NAMALWA (cell line): Measurements from ENCODE around the gene HSPA8.
"Not testable (repeated sequence)": the region's sequence is repeated elsewhere in the genome, so short reads cannot be mapped to it uniquely, and the experiment has no call there.

Experiments used
- DNase-seq: peaks from one replicate; pipeline ENCODE4 v3.0.0-alpha.2; 2015; ENCODE audit warnings: low spot score

HSPA8 gene

DNA sequence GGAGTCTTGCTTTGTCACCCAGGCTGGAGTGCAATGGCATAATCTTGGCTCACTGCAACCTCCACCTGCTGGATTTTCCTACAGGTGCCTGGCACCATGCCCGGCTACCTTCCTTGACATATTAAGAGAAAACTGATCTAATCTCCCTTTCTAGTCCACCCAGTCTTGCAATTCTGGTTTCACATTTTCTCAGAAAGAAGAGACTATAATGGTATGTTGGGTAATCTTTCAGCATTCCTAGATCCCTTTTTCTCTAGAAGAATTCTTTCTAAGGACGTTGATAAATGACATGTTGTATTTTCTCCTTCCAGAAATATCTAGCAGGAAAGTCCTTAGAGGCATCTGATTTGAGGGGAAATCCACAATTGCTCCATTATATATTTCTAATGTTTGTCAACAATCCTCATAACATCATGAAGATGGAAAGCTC, 10.4 kb upstream of the HSPA8 start:
- no peak for DNase-seq

DNA sequence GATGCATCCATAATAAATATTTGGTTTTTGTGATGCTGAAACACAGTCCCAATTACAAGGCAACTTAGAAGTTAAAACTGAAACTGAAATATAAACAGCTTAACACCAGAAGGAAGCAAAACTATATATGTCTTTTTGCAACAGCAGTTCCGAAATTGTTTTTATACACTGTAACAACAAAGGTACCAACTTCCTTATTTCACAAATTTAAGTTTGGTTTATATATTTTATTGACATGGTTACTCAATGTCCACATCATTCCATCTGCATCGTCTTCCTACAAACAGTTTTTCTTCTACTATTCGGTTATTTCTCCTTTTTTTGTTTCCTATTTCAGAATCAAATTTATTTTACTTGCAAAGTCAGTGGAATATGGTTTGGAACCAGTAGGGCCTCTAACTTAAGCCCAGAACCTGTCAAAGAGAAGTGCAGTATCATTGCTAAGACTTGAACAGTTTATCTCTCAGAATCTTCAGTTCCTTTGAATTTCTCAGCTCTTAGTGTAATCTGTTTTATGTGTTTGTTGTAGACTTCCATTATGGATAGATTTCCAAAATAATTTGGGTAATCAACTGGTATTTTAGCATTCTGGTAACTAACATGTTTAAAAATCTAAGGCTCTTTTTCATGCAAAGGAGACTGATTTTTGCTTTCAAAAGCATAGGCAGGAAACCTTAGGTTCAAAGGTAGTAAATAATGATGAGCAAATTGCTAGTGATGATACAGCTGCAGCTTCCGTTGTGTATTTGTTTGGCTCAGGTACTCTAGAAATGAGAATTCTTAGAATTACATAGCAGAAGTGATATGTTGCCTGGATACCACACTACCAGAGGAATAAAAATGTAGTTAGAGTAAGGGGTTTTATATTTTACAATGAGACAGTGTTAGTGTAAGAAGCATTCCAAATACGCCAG, 8.2 kb upstream of the HSPA8 start:
- peak; percentile 54 for DNase-seq

DNA sequence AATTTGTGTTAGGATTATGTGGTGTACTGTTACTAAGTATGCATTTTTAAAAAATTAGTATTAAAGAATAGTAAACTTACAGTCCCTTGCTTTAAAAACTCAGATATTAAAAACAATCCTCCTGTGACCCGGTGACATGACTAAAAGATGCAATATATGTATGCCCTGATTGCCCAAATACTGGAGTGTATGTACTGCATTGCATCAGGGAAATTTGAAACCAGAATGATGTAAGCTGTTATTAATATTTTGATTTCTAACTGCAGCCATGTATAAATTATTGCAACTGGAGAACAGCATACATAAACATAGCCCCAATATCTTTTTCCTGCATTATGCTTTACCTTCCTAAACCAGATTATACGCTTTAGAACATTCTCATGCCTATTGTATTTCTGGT, 3.7 kb upstream of the HSPA8 start:
- no peak for DNase-seq

DNA sequence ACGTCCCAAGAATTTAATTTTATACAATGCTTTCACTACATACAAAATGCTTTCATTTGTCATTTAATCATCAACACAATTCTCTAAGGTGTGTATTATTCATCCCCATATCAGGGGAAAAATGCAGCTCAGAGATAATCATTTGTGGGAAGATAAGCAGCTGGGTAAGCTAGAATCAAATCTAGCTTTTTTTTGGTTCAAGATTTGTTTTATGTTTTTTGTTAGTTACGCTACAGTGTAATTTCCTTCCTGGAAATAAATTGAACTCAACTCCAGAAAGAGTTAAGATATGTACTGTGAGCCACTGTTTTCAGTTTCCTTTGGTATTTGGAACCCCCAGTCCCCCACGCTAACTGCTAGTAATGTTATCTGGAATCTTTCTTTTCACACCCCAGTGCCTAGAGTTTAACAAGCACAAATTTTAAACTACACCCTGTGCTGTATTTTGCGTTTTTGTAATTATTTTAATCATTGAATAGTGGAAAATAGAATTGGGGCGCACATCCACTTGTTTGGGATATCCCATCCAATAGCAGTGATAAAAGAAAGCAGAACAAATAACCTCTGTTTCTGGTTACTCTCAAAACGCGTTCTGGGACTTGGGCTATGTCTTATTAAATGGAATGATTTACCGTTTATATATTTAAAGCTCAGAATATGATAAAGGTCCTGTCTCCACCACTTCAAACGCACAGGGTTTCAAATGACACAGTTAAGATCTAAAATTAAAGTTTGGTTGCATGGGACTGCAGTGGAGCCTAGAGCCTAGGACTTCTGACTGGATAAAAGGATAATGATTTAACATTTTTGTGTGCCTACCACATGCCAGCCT, 2.1 kb upstream of the HSPA8 start:
- peak; percentile 48 for DNase-seq

DNA sequence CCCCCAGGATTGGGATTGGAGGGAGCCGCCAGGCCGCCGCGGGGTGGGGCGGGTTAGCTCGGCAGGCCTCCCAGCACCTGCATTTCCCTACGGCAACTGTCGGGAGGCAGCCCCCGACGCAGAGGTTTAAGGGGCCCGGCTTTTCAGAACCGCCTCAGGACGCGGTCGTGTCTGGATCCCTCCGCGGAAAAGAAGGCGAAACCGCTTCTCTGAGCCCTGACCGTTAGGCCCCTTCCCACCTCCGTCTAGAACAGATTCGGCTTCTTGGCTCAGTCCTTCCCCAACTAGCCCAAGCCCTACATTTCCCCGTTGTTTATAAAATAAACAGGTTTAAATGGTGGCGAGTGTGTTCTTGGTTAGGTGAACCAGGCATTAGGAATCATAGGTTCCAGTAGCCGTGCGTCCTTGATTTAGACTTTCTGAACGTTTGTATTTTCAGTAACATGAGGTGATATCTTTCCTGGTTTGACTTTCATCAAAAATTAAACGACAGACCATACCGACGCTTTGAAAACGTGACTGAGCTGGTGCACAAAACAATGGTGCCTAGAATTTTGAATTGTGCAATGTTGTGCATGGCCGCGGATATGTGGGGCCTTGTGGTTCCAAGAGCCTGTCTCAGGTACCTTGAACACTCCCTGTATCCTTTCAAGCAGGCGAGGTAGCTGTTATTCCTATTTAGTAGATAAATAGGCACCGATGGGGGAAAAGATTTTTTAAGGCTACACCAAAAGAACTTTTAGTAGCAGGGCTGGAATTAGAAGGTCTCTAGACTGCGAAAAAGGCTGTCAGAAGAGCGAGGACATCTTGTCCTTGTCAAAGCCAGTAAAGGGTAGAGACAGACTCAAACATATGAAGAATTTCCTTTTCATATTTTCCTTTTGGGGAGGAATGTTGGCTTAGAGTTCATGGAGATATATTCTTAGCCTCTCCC, 1.2 kb upstream of the HSPA8 start:
- peak; percentile 78 for DNase-seq

DNA sequence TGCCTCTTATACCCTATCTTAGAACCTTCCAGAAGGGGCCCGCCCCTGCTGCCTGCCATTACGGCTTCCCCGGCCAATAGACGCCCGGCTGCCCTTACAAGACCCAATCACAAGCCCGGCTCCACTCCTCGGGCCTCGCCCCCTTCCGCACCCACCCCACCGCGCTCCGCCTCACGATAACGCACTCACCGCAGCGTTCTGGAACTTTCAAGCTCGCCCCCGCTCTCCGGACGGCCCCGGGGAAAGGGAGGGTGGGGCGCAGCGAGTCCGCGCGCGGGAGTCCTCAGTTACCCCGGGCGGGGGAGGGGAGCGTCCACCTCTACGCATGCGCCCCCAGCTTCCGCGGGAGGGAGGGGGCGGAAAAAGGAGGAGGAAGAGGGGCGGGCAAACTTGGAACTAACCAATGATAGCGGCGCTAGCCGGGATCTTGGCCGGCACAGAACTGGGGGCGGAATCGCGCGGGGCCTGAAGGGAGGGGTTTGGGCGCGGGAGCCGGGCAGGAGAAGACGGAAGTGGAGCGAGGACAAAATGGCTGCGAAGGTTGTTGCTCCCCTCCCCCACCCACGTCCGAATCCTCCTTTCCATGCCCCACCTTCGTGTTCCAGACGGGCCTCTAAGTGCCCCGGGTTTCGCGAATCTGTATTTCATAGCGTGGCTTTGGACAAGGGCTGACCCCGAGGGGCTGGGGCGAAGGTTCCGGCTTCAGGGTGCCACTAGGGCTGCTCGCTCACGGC, 389 bp upstream of the HSPA8 start:
- DNase-seq, result peak; percentile 98

DNA sequence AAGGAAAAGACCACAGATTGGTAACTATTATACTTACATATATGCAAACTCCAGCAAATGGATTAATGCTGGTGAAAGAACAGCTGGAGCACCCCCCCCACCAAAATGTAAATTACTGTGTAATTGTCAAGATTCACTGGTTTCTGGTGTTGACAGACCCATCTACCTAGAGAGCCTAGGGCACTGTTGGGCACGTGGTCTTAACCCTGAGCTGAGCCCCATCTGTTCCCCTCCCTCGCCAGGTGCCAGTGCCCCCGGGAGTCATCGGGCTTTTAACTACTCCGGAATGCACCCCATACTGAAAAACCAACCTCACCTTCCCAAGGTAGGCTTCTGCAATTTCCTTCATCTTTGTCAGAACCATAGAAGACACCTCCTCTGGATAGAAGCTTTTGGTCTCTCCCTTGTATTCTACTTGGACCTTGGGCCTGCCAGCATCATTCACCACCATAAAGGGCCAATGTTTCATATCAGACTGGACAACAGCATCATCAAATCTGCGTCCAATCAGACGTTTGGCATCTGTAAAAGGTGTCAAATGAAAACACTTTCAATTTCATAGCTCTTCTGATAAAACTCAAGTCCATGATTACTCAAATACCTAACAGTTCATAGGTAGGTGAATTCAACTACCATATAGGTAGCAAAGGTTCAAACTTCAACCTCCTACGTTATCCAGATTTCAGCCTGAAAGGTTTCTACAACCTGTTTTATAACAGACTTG, 1.5 kb downstream of the HSPA8 start:
- DNase-seq, result peak; percentile 54

DNA sequence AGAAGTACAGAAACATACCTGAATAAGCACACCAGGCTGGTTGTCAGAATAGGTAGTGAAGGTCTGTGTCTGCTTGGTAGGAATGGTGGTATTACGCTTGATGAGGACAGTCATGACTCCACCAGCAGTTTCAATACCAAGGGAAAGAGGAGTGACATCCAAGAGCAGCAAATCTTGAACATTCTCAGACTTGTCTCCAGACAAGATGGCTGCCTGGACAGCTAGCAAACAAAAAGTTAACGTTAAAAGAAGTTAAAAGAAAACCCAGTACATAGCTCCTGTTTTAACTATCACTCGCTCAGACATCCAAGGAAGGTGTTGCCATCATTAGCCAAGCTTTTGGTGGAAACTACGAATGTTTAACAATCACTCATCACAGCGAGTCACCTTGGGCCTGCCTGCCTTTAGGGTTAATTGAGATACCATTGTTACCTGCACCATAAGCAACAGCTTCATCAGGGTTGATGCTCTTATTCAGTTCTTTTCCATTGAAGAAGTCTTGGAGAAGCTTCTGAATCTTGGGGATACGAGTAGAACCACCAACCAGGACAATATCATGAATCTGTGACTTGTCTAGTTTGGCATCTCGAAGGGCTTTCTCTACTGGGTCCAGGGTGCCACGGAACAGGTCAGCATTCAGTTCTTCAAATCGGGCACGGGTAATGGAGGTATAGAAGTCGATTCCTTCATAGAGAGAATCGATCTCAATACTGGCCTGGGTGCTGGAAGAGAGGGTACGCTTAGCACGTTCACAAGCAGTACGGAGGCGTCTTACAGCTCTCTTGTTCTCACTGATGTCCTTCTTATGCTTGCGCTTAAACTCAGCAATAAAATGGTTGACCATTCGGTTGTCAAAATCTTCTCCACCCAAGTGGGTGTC, 2.7 kb downstream of the HSPA8 start:
- DNase-seq, result not testable (repeated sequence)

DNA sequence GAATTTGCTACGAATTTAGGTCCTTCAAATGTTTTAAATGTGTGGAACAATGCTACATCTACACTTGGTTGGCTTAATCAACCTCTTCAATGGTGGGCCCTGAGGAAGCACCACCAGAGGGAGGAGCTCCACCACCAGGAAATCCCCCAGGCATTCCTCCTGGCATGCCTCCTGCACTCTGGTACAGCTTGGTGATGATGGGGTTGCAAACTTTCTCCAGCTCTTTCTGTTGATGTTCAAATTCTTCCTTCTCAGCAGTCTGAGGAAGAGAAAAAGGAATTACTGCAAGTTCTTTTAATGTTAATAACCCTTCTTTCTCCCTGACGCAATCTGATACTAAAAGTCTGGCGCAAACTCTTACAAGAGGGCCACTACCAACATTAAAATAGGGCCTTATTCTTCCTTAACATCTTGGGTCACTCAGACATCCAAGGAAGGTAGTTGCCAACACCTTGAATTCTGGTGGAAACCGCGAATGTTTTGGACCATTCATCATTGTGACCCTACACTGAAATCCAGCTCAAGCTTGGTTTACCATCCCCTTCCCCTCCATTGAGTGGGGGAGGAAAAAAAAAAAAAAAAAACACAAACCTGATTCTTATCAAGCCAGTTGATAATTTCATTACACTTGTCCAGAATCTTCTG, 4.2 kb downstream of the HSPA8 start:
- DNase-seq, result no peak

DNA sequence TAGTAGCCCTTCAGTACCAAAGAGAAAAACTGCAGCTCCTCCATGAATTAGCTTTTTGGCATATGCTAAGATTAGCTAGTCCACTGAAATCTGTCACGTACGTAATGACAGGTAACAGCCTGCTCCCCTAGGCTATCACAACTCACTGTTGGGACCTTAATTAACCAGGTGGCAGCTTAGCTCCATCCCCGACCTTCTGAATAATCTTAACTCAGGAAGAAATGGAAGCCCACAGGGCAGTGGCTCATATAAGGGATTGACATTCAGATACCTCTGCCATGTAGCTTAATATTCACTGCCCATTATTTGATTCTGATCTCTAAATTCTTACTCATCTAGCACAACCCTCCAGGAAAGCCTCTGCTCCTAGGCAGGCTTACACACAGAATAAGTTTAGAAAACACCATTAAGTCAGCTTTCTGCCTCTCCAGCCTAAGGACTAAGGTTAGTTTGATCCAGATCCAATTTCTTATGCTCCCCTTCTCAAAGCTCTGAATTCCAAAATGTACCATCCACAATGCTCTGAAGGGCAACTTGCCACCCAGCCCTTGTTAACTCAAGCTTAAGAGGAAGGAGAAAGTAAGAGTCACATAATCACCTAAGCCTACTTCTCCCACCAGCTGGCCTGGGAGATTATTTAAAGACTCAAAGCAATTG, 5.0 kb downstream of the HSPA8 start:
- DNase-seq, result peak; percentile 49

DNA sequence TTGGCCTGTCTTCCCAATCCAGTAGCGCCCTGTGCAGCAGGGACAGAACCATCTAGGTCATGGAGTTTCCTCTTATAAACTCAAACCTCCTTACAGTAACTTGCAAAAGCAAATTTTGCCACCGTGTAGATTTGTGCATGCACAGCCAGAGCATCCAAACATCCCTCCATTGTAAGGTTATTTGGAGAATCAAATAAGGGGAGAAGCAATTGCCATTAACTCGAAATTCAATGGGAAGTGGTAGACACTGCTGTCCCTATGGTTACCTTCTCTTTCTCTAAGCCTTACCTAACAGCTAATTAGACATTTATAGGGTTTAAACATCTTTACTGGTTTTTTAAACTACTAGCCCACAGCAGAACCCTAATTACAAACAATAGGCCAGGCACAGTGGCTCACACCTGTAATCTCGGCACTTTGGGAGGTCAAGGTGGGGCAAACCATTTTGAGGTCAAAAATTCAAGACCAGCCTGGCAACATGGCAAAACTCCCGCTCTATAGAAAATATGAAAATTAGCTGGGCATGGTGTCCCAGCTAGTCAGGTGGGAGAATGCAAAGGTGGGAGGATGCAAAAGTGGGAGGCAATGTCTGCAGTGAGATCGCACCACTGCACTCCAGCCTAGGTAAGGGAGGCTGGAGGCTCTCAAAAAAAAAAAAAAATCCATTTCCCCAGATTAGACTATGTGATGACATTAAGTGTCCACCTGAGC, 6.6 kb downstream of the HSPA8 start:
- peak; percentile 55 for DNase-seq

DNA sequence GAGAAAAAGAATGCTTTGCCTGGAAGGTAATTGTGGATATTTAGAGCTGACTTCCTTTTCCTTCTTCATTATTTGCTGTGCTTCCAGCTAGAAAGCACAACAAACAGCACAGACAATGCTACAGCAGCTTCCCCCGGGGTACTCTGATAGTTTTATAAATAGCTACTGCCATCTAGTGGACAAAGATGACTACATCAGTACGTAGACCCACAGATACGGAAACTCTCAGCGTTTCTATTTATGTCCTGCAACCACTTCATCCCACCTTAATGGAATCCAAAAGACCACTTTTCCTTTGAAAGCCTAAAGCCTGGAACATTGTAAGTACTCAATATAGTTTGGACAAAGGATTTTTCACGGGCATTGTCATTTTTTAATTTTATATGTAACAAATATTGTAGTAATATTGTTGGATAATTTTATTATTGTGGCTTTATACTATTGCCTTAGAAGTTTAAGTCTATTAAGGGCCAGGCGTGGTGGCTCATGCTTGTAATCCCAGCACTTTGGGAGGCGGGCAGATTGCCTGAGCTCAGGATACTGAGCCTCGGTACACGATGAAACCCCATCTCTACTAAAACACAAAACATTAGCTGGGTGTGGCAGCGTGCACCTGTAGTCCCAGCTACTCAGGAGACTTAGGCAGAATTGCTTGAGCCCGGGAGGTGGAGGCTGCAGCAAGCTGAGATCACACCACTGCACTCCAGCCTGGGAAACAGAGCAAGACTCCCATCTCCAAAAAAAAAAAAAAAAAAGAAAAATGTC, 7.5 kb downstream of the HSPA8 start:
- DNase-seq, result peak; percentile 88

DNA sequence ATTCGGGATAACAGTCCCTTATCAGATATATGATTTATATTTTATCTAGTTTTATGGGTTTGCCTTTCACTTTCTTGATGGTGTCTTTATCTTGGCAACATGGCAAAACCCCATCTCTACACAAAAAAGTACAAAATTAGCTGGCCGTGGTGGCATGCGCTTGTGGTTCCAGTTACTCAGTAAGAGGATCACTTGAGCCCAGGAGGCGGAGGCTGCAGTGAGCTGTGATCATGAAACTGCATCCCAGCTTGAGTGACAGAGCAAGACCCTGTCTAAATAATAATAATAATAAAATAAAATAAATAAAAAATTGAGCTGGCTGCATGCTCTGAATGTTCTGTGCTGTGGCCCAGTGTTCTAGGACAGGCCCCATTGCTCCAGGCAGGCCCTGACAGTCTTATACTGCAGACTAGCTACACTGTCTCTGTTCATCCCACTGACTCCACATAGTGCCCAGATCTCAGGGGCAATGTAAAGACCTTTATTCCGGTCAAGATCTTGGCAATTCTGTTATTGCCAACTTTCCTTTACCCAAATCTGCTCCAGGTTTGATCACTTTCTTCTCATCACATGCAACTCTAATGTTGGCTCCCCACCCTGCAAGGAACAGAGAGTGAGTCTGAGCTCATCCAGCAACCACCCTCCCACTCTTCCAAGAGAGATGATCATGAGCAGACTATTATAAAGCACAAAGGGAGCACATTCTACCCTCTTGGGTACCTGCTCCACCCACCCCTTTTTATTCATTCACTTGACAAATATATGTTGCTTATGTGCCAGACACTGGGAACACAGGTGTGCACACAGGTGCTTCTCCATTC, 8.8 kb downstream of the HSPA8 start:
- peak; percentile 34 for DNase-seq

DNA sequence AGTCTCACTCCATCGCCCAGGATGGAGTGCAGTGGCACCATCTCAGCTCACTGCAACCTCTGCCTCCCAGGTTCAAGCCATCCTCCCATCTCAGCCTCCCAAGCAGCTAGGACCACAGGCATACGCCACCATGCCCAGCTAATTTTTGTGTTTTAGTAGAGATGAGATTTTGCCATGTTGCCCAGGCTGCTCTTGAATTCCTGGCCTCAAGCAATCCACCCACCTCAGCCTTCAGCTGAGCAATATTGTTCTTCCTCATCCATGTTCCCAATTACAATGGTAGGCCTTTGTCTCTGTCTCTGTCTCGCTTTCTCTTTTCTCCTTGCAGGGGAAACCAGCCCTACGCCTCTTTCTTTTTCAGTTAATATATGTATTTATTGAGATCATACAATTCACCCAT, 10.3 kb downstream of the HSPA8 start:
- no peak for DNase-seq

DNA sequence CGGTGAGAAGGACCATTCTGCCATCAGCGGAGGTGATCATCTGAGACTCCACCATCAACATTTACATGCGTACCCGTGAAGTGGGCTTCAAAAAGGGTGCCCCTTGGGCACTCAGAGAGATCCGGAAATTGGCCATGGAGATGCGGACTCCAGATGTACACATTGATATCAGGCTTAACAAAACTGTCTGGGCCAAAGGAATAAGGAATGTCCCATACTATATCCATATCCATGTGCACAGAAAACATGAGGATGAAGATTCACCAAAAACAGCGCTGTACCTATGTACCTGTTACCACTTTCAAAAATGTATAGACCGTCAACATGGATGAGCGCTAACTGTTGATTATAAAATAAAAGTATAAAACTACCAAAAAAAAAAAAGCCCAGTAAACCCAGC, 10.8 kb downstream of the HSPA8 start:
- no peak for DNase-seq

DNA sequence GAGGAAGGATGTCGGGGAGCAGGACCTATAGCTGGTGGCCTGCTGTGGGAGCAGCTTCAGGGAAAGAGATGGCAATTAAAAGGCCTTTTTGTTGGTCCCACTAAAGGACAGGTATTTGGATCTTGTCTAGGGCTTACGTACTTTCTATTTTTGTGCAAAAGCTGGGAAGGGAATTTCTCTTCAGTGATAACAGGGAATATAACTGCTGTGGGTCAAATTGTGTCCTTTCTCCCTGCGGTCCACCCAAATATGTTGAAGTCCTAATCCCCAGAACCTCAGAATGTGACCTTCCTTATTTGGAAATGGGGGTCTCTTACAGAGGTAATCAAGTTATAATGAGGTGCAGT, 14.0 kb downstream of the HSPA8 start:
- DNase-seq, result no peak
